ENCODE measurements around the gene TAS2R38.

GRCh38 chr7:141956084-141956483, 17.5 kb downstream of the TAS2R38 start:
- TF ChIP-seq EP300 (IDR thresholded peaks at IDR 0.05) (no peak), POLR2A (IDR thresholded peaks at IDR 0.05) (no peak), CTCF (IDR thresholded peaks at IDR 0.05) (no peak), POLR2AphosphoS5 (IDR thresholded peaks at IDR 0.05) (no peak)
